DOHH2 (cell line): Measurements from ENCODE around the gene SAMD8.

Source experiments
- EZH2phosphoT487 ChIP-seq: fragments of 200-600 bp; sonication (generic); IDR thresholded peaks from 2 replicates; pipeline ENCODE4 v1.6.1; 2017; ENCODE audit warnings: borderline replicate concordance, mild to moderate bottlenecking, antibody characterized with exemption, low read length, moderate library complexity, mixed read lengths
- TF ChIP-seq, protein P1 (sequence below): fragments of 200-600 bp; sonication (generic); IDR thresholded peaks from one replicate; pipeline ENCODE4 v1.5.1; 2014; ENCODE audit warnings: antibody characterized with exemption, mild to moderate bottlenecking, low read depth, low read length; ENCODE audit not compliant: poor library complexity, severe bottlenecking

DNA sequence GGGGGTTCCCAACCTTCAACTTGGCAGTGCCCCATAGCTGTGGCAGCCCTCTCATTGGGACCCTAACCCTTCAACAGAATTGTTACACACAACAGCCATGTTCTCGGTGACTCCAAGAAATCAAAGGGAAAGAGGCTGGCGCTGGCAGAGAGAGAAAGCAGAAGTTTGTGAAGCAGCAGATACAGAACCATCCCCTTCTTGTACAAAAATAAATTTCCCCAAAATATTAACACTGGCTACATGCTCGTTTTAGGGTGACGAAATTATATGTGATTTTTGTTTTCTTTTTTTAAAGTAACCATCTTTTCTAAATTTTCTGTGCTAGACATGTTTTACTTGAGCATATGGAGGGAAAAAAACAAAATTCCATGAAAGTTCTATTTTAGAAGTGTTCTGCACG is 45.2 kb upstream of the SAMD8 start:
- TF ChIP-seq, protein P1, sequence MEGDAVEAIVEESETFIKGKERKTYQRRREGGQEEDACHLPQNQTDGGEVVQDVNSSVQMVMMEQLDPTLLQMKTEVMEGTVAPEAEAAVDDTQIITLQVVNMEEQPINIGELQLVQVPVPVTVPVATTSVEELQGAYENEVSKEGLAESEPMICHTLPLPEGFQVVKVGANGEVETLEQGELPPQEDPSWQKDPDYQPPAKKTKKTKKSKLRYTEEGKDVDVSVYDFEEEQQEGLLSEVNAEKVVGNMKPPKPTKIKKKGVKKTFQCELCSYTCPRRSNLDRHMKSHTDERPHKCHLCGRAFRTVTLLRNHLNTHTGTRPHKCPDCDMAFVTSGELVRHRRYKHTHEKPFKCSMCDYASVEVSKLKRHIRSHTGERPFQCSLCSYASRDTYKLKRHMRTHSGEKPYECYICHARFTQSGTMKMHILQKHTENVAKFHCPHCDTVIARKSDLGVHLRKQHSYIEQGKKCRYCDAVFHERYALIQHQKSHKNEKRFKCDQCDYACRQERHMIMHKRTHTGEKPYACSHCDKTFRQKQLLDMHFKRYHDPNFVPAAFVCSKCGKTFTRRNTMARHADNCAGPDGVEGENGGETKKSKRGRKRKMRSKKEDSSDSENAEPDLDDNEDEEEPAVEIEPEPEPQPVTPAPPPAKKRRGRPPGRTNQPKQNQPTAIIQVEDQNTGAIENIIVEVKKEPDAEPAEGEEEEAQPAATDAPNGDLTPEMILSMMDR, result no peak
- no peak for TF ChIP-seq EZH2phosphoT487
